BJ (cell line): ENCODE data around the gene MASP2. TPM values are rescaled to one million over a fixed set of nuclear protein-coding genes. Genes with fewer than 3 reads are reported as not detected.
"Not testable (repeated sequence)": the region's sequence is repeated elsewhere in the genome, so short reads cannot be mapped to it uniquely, and the experiment has no call there.

ENCODE experiments used
- CTCF ChIA-PET: fragments of 350-600 bp; formaldehyde crosslinking; extraction: SDS; loops from one replicate; lab custom pipeline; 2021; ENCODE audit warnings: antibody characterized with exemption, inconsistent platforms; lab: Yijun Ruan, JAX
- POLR2A ChIA-PET: fragments of 300-600 bp; sonication (Branson Sonifier 250); formaldehyde crosslinking; extraction: SDS; loops from one replicate; lab custom pipeline; 2021; ENCODE audit warnings: antibody characterized with exemption; lab: Charles Lee
- DNase-seq: peaks from one replicate; pipeline ENCODE4 v3.0.0-alpha.2; 2011; ENCODE audit warnings: low read depth
- H3K27me3 ChIP-seq: 2 replicates; pipeline ENCODE4 v1.6.0; 2011; ENCODE audit warnings: low read length; ENCODE audit not compliant: control insufficient read depth, insufficient read depth
- H3K36me3 ChIP-seq: 2 replicates; pipeline ENCODE4 v1.5.1; 2011; ENCODE audit warnings: low read length; ENCODE audit not compliant: control insufficient read depth, insufficient read depth
- H3K4me3 ChIP-seq: 2 replicates; pipeline ENCODE4 v1.5.1; 2011; ENCODE audit warnings: low read depth, mild to moderate bottlenecking, control low read depth, low read length
- polyA plus RNA-seq: library from polyadenylated mRNA; depleted of rRNA; stranded (reverse); fragments of >200 nt; gene quantifications from 2 replicates; pipeline ENCODE4 v1.2.3, GENCODE V29; 2011
- TF ChIP-seq, protein P1 (sequence below): IDR thresholded peaks from 2 replicates; pipeline ENCODE4 v1.5.1; 2011; ENCODE audit warnings: low read depth, mild to moderate bottlenecking, control low read depth, inconsistent platforms, low read length, moderate library complexity; ENCODE audit not compliant: insufficient read depth

The MASP2 gene
- polyA plus RNA-seq, 1 experiment = not detected

DNA sequence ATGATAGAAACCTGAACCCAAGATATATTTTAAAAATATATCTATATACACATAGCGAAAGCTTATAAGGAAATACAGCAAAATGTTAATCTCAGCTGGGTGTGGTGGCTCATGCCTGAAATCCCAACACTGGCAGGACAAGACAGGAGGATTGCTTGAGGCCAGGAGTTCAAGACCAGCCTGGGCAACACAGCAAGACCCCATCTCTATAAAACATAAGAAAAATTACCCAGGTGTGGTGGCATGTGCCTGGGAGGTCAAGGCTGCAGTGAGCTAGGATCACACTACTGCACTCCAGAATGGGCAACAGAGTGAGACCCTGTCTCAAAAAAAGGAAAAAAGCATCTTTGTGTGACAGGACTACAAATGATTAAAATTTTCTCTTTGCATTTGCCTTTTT is 18.8 kb upstream of the MASP2 start:
- no peak overlapping the region for H3K4me3 ChIP-seq
- DNase-seq = no peak
- peaks cover 34% of the 10 kb centered on the region for H3K36me3 ChIP-seq
- ChIA-PET CTCF (interaction anchor here (0.7 to 1.8 kb wide), 4 partner anchors 28 to 450 kb away, joined by 3 to 6 read pairs (median 4); no protein-coding TSS in a partner anchor), POLR2A (no interaction called here)
- no peaks in the 10 kb centered on the region for H3K27me3 ChIP-seq
- TF ChIP-seq, protein P1, sequence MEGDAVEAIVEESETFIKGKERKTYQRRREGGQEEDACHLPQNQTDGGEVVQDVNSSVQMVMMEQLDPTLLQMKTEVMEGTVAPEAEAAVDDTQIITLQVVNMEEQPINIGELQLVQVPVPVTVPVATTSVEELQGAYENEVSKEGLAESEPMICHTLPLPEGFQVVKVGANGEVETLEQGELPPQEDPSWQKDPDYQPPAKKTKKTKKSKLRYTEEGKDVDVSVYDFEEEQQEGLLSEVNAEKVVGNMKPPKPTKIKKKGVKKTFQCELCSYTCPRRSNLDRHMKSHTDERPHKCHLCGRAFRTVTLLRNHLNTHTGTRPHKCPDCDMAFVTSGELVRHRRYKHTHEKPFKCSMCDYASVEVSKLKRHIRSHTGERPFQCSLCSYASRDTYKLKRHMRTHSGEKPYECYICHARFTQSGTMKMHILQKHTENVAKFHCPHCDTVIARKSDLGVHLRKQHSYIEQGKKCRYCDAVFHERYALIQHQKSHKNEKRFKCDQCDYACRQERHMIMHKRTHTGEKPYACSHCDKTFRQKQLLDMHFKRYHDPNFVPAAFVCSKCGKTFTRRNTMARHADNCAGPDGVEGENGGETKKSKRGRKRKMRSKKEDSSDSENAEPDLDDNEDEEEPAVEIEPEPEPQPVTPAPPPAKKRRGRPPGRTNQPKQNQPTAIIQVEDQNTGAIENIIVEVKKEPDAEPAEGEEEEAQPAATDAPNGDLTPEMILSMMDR = no peak

- TF ChIP-seq, protein P1 = no peak
- DNase-seq = no peak
- ChIA-PET POLR2A (no interaction called here), CTCF (interaction anchor here (0.6 to 0.8 kb wide), 2 partner anchors 28 to 119 kb away, joined by 3 read pairs; no protein-coding TSS in a partner anchor)
- peaks cover 31% of the 10 kb centered on the region for H3K36me3 ChIP-seq
- H3K27me3 ChIP-seq = no peaks in the 10 kb centered on the region
- no peak overlapping the region for H3K4me3 ChIP-seq
These were observed 17.9 kb upstream of the MASP2 start for GRCh38 chr1:11064942-11065341.

DNA sequence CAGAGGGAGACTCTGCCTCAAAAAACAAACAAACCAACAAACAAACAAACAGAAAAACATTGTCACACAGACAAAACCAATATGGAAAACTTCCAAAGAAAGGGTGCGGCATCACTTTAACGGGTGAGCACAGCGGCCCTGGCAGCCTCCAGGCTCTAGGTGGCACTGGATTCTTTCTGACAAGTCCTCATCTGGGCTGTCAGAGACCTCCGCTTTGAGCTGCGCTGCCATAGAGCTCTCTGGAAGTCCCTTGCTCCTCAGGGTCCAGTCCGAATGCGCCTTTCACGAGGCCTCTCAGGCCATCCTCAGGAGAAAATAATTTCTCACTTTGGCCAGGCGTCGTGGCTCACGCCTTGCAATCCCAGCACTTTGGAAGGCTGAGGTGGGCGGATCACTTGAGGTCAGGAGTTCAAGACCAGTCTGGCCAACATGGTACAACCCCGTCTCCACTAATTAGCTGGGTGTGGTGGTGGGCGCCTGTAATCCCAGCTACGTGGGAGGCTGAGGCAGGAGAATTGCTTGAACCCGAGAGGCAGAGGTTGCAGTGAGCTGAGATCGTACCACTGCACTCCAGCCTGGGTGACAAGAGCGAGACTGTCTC is 17.0 kb upstream of the MASP2 start:
- peaks cover 28% of the 10 kb centered on the region for H3K36me3 ChIP-seq
- H3K4me3 ChIP-seq, POLR2A ChIA-PET, DNase-seq, H3K27me3 ChIP-seq: not testable (repeated sequence)
- CTCF ChIA-PET = interaction anchor here (1.5 kb wide), 1 partner anchor 177 kb away, joined by 3 read pairs; no protein-coding TSS in a partner anchor

- ChIA-PET CTCF (interaction anchor here (0.6 to 3.6 kb wide), 3 partner anchors 25 to 604 kb away, joined by 3 to 17 read pairs (median 4); no protein-coding TSS in a partner anchor), POLR2A (interaction anchor here (0.7 kb wide), 1 partner anchor 36 kb away, joined by 11 read pairs; no protein-coding TSS in a partner anchor)
- Histone ChIP-seq H3K4me3 (no peak overlapping the region), H3K36me3 (peaks cover 21% of the 10 kb centered on the region), H3K27me3 (no peaks in the 10 kb centered on the region)
- TF ChIP-seq, protein P1 = no peak
- DNase-seq = no peak
These were observed 15.9 kb upstream of the MASP2 start for GRCh38 chr1:11062965-11063401.

DNA sequence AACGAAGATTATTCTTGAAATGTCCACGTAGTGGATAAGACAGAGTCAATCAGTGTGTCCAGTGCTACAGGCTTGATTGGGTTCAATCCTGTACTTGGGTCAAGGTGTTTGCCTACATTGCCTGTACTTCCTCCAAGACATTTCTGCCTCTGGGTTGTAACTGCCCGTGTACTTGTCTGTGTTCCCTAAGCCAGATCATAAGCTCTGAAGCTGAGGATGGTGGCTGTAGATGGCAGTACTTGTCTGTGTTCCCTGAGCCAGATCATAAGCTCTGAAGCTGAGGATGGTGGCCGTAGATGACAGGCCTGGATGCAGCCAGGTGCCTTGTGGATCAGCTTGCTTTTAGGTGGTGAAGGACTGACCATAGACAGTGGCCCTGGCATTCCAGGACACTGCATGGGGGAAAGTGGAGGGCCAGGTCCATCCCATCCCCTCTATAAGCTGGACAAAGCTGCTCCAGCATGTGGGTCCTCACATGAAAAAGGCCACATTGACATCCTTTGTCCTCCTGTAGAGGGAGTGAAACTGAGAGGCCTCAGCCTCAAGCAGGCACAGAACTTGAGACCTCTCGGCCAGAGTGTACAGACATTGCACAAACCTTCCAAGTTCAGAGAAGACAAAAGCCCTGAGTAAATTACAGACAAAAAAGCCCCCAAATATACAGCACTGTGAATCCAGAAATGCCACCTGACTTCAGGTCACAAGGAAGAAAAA is 14.8 kb upstream of the MASP2 start:
- no peak for DNase-seq
- TF ChIP-seq, protein P1 = no peak
- peaks cover 19% of the 10 kb centered on the region for H3K36me3 ChIP-seq
- H3K4me3 ChIP-seq = no peak overlapping the region
- no peaks in the 10 kb centered on the region for H3K27me3 ChIP-seq
- ChIA-PET POLR2A (no interaction called here), CTCF (interaction anchor here (0.7 to 3.6 kb wide), 3 partner anchors 24 to 584 kb away, joined by 3 to 17 read pairs (median 4); no protein-coding TSS in a partner anchor)
